ENCODE measurements around the gene SCARB1. TPM values are rescaled to one million over a fixed set of nuclear protein-coding genes. Genes with fewer than 3 reads are reported as not detected.

Gene SCARB1
- total RNA-seq, 2 donors from 2014 or later: 33.0 to 36.2 TPM

- Histone ChIP-seq H3K4me3 (ENCODE audit: low read length) (no peak overlapping the region), H3K27me3 (ENCODE audit: control insufficient read depth, insufficient read depth, low read length, poor library complexity, severe bottlenecking) (no peaks in the 10 kb centered on the region), H3K36me3 (ENCODE audit: control insufficient read depth, insufficient read depth, low read length) (no peaks in the 10 kb centered on the region), H3K9ac (ENCODE audit: extremely low read depth, low read length, poor library complexity, severe bottlenecking) (no peak overlapping the region), H3K4me1 (ENCODE audit: control insufficient read depth, insufficient read depth, low read length) (no peaks in the 10 kb centered on the region), H3K9me3 (ENCODE audit: control insufficient read depth, low read length) (no peaks in the 10 kb centered on the region), H3K27ac (ENCODE audit: low read depth, low read length) (no peak overlapping the region)
- peak; percentile 35 for TF ChIP-seq CTCF (conservative IDR thresholded peaks at IDR 0.05)
- Mint-ChIP-seq H3K27me3 (ENCODE audit: insufficient read depth) (no peaks in the 10 kb centered on the region), H3K4me3 (no peak overlapping the region), H3K36me3 (ENCODE audit: low read depth) (peaks cover 4% of the 10 kb centered on the region), H3K4me1 (peaks cover 8% of the 10 kb centered on the region), H3K9me3 (no peaks in the 10 kb centered on the region), H3K27ac (no peak overlapping the region)
- no peak for DNase-seq
- WGBS, 2 experiments (ENCODE audit: insufficient coverage in 1 of 2, insufficient read length in 1 of 2): 91 to 96% methylated on average over 15 to 16 of the region's 16 CpGs
These were observed 7.4 kb downstream of the SCARB1 start for GRCh38 chr12:124856132-124856841.

GRCh38 chr12:124855275-124855957 lies 8.2 kb downstream of the SCARB1 start:
- DNase-seq: no peak
- Mint-ChIP-seq H3K9me3 (no peaks in the 10 kb centered on the region), H3K4me1 (peaks cover 8% of the 10 kb centered on the region), H3K4me3 (no peak overlapping the region), H3K36me3 (ENCODE audit: low read depth) (peaks cover 9% of the 10 kb centered on the region), H3K27ac (peak overlapping the region; percentile 66), H3K27me3 (ENCODE audit: insufficient read depth) (no peaks in the 10 kb centered on the region)
- H3K9ac ChIP-seq (ENCODE audit: extremely low read depth, low read length, poor library complexity, severe bottlenecking): no peak overlapping the region
- WGBS, 2 experiments (ENCODE audit: insufficient coverage in 1 of 2, insufficient read length in 1 of 2): 89 to 91% methylated on average over 8 to 15 of the region's 15 CpGs
- no peaks in the 10 kb centered on the region for H3K4me1 ChIP-seq (ENCODE audit: control insufficient read depth, insufficient read depth, low read length)
- H3K27me3 ChIP-seq (ENCODE audit: control insufficient read depth, insufficient read depth, low read length, poor library complexity, severe bottlenecking): no peaks in the 10 kb centered on the region
- H3K36me3 ChIP-seq (ENCODE audit: control insufficient read depth, insufficient read depth, low read length): no peaks in the 10 kb centered on the region
- H3K27ac ChIP-seq (ENCODE audit: low read depth, low read length): no peak overlapping the region
- no peak for TF ChIP-seq CTCF (conservative IDR thresholded peaks at IDR 0.05)
- H3K4me3 ChIP-seq (ENCODE audit: low read length): no peak overlapping the region
- no peaks in the 10 kb centered on the region for H3K9me3 ChIP-seq (ENCODE audit: control insufficient read depth, low read length)

GRCh38 chr12:124854637-124855184 lies 9.0 kb downstream of the SCARB1 start:
- WGBS, 2 experiments (ENCODE audit: insufficient coverage in 1 of 2, insufficient read length in 1 of 2): 92 to 93% methylated on average over 4 to 11 of the region's 11 CpGs
- Histone ChIP-seq H3K27me3 (ENCODE audit: control insufficient read depth, insufficient read depth, low read length, poor library complexity, severe bottlenecking) (no peaks in the 10 kb centered on the region), H3K9me3 (ENCODE audit: control insufficient read depth, low read length) (no peaks in the 10 kb centered on the region), H3K36me3 (ENCODE audit: control insufficient read depth, insufficient read depth, low read length) (no peaks in the 10 kb centered on the region), H3K4me1 (ENCODE audit: control insufficient read depth, insufficient read depth, low read length) (no peaks in the 10 kb centered on the region), H3K4me3 (ENCODE audit: low read length) (no peak overlapping the region), H3K27ac (ENCODE audit: low read depth, low read length) (no peak overlapping the region), H3K9ac (ENCODE audit: extremely low read depth, low read length, poor library complexity, severe bottlenecking) (no peak overlapping the region)
- H3K4me3 Mint-ChIP-seq: no peak overlapping the region
- no peaks in the 10 kb centered on the region for H3K27me3 Mint-ChIP-seq (ENCODE audit: insufficient read depth)
- DNase-seq: no peak
- peak; percentile 47 for TF ChIP-seq CTCF (conservative IDR thresholded peaks at IDR 0.05)
- H3K36me3 Mint-ChIP-seq (ENCODE audit: low read depth): peaks cover 9% of the 10 kb centered on the region
- H3K9me3 Mint-ChIP-seq: no peaks in the 10 kb centered on the region
- peaks cover 8% of the 10 kb centered on the region for H3K4me1 Mint-ChIP-seq
- peak overlapping the region; percentile 66 for H3K27ac Mint-ChIP-seq

Data from endodermal cell (in vitro differentiated cells).